GM12878 (cell line): Measurements from ENCODE around the gene ATP4A.

Source experiments
- MTA2 ChIP-seq: fragments of 450-650 bp; IDR thresholded peaks from 2 replicates; pipeline ENCODE4 v1.6.1; 2016; ENCODE audit warnings: low read depth, mild to moderate bottlenecking, moderate library complexity
- POLR2AphosphoS2 ChIP-seq: IDR thresholded peaks from 2 replicates; pipeline ENCODE4 v1.6.1; 2011; ENCODE audit warnings: low read depth, mild to moderate bottlenecking, low read length, improper control_type of control experiment, moderate library complexity
- RFX5 ChIP-seq: IDR thresholded peaks from 2 replicates; pipeline ENCODE4 v1.6.1; 2011; ENCODE audit warnings: low read depth, low read length, improper control_type of control experiment
- SP1 ChIP-seq: IDR thresholded peaks from one replicate; pipeline ENCODE4 v1.6.1; 2011; ENCODE audit warnings: low read depth, low read length
- YY1 ChIP-seq: IDR thresholded peaks from 2 replicates; pipeline ENCODE4 v1.6.1; 2011; ENCODE audit warnings: low read depth, mild to moderate bottlenecking, low read length
- ZNF207 ChIP-seq: fragments of 450-650 bp; IDR thresholded peaks from 2 replicates; pipeline ENCODE4 v1.6.1; 2014; ENCODE audit warnings: antibody characterized with exemption, mild to moderate bottlenecking, borderline replicate concordance
- TF ChIP-seq, protein P1 (sequence below): fragments of 450-650 bp; IDR thresholded peaks from 2 replicates; pipeline ENCODE4 v1.6.1; 2016; ENCODE audit warnings: mild to moderate bottlenecking
- TF ChIP-seq, protein P2 (sequence below): fragments of 450-650 bp; IDR thresholded peaks from 2 replicates; pipeline ENCODE4 v1.6.1; 2017; ENCODE audit warnings: mild to moderate bottlenecking, low read depth, inconsistent platforms; ENCODE audit not compliant: poor library complexity, severe bottlenecking
- TF ChIP-seq, protein P3 (sequence below), 3 experiments: IDR thresholded peaks in 2 of 3; conservative IDR thresholded peaks in 1 of 3; 2 replicates each; pipeline ENCODE4 v1.5.1; 2011; ENCODE audit warnings: low read depth in 3 of 3, low read length in 3 of 3, mild to moderate bottlenecking in 3 of 3, control low read depth in 2 of 3, moderate library complexity in 2 of 3, inconsistent platforms in 1 of 3, mixed read lengths in 1 of 3; ENCODE audit not compliant: control insufficient read depth in 2 of 3, insufficient read depth in 1 of 3; ENCODE audit errors: extremely low read depth in 1 of 3

DNA sequence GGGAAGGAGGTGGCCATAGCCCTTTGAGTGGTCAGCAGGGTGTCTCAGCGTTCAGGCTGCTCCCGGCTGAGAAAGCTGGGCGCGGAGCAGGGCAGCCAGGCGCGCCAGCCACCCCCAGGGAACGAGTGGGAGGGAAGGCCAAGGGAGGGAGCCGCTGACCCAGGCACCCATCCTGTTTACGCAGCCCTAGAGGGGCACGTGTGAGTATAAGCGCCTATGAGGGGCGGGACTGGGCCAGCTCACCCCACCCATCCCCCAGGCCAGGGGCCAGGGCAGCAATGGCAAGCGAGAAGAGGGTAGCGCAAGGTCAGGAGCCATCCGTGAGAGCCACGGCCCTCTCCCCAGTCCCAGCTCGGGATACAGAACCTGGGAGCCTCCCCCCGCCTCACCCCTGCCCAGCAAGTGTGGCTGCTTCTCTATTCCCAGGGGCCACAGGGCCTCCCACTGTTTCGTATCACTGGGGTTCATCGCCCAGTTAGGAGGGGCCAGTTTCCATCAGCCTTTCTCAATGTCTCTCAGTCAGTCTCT is 49.1 kb downstream of the ATP4A start:
- TF ChIP-seq RFX5 (no peak), SP1 (no peak), YY1 (no peak), POLR2AphosphoS2 (no peak), ZNF207 (no peak), MTA2 (no peak)
- TF ChIP-seq, protein P1, sequence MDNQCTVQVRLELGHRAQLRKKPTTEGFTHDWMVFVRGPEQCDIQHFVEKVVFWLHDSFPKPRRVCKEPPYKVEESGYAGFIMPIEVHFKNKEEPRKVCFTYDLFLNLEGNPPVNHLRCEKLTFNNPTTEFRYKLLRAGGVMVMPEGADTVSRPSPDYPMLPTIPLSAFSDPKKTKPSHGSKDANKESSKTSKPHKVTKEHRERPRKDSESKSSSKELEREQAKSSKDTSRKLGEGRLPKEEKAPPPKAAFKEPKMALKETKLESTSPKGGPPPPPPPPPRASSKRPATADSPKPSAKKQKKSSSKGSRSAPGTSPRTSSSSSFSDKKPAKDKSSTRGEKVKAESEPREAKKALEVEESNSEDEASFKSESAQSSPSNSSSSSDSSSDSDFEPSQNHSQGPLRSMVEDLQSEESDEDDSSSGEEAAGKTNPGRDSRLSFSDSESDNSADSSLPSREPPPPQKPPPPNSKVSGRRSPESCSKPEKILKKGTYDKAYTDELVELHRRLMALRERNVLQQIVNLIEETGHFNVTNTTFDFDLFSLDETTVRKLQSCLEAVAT: no peak
- TF ChIP-seq, protein P2, sequence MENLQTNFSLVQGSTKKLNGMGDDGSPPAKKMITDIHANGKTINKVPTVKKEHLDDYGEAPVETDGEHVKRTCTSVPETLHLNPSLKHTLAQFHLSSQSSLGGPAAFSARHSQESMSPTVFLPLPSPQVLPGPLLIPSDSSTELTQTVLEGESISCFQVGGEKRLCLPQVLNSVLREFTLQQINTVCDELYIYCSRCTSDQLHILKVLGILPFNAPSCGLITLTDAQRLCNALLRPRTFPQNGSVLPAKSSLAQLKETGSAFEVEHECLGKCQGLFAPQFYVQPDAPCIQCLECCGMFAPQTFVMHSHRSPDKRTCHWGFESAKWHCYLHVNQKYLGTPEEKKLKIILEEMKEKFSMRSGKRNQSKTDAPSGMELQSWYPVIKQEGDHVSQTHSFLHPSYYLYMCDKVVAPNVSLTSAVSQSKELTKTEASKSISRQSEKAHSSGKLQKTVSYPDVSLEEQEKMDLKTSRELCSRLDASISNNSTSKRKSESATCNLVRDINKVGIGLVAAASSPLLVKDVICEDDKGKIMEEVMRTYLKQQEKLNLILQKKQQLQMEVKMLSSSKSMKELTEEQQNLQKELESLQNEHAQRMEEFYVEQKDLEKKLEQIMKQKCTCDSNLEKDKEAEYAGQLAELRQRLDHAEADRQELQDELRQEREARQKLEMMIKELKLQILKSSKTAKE: no peak
- TF ChIP-seq, protein P3, sequence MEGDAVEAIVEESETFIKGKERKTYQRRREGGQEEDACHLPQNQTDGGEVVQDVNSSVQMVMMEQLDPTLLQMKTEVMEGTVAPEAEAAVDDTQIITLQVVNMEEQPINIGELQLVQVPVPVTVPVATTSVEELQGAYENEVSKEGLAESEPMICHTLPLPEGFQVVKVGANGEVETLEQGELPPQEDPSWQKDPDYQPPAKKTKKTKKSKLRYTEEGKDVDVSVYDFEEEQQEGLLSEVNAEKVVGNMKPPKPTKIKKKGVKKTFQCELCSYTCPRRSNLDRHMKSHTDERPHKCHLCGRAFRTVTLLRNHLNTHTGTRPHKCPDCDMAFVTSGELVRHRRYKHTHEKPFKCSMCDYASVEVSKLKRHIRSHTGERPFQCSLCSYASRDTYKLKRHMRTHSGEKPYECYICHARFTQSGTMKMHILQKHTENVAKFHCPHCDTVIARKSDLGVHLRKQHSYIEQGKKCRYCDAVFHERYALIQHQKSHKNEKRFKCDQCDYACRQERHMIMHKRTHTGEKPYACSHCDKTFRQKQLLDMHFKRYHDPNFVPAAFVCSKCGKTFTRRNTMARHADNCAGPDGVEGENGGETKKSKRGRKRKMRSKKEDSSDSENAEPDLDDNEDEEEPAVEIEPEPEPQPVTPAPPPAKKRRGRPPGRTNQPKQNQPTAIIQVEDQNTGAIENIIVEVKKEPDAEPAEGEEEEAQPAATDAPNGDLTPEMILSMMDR (IDR thresholded peaks at IDR 0.05 in 2 of 3, conservative IDR thresholded peaks at IDR 0.05 in 1 of 3; ENCODE audit: control insufficient read depth in 2 of 3, extremely low read depth in 1 of 3, insufficient read depth in 1 of 3, low read depth in 3 of 3, low read length in 3 of 3): no peak
